Measurements from ENCODE around the gene HDAC4. TPM values are rescaled to one million over a fixed set of nuclear protein-coding genes. Genes with fewer than 3 reads are reported as not detected.

The HDAC4 gene
- total and polyA plus RNA-seq, 9 of the 15 experiments (the other 6 are each of a cell fraction or from before 2014, with no cell fraction given) = 0.11 to 20.2 (median 4.0) TPM

GRCh38 chr2:239329284-239329971, 71.4 kb downstream of the HDAC4 start:
- BruUV-seq (replicated peaks) = no TSS peak
- Histone ChIP-seq H3K27me3 (ENCODE audit: control insufficient read depth in 2 of 2, insufficient read depth in 2 of 2, low read length in 2 of 2) (no peaks in the 10 kb centered on the region), H3K36me3 (ENCODE audit: control insufficient read depth, insufficient read depth, low read length) (no peaks in the 10 kb centered on the region), H3K4me1 (replicated peaks in 1 of 2; ENCODE audit: control insufficient read depth in 2 of 2, insufficient read depth in 2 of 2, low read length in 2 of 2) (peaks cover 2 to 45% of the 10 kb centered on the region in 2 experiments; a peak in 3 of 5 replicates), H3K79me2 (ENCODE audit: control insufficient read depth, insufficient read depth, low read length) (peaks cover 8% of the 10 kb centered on the region; the same call in 2 of the 3 replicates), H3K9me3 (replicated peaks; ENCODE audit: control insufficient read depth, insufficient read depth, low read depth, low read length) (no peaks in the 10 kb centered on the region), H3K9me1 (ENCODE audit: control insufficient read depth, insufficient read depth, low read length) (no peaks in the 10 kb centered on the region), H4K20me1 (replicated peaks; ENCODE audit: control insufficient read depth, insufficient read depth, low read length) (0 out of 2 replicates have a peak, but pooled peaks cover 4% of the 10 kb centered on the region), H2AFZ (ENCODE audit: low read depth, low read length) (no peak overlapping the region), H3K9ac (ENCODE audit: insufficient read depth in 1 of 2, low read depth in 2 of 2, low read length in 2 of 2) (peak overlapping the region in 1 of 2 experiments; percentile 77; a peak in 1 of 4 replicates), H3K27ac (ENCODE audit: extremely low read depth, low read depth, low read length) (no peak overlapping the region), H3K4me3 (no peak overlapping the region), H3K4me2 (ENCODE audit: insufficient read depth, low read length) (no peak overlapping the region)
- DNase-seq (ENCODE audit: extremely low read depth in 1 of 4, low spot score in 3 of 4) (no peak), FAIRE-seq (peak; percentile 65), ATAC-seq (no peak)
- ChIA-PET CTCF (ENCODE audit: low intra/inter-chr PET ratio) (no interaction called here), POLR2A (interaction anchor here (0.6 kb wide), 1 partner anchor 12 kb away, joined by 3 read pairs; no protein-coding TSS in a partner anchor)
- intact Hi-C loops (cut with micrococcal nuclease) = loop anchor here (10.0 kb wide), 1 partner anchor 65 kb away; no protein-coding TSS in a partner anchor
- in situ Hi-C loops (cut with MboI) = no loop called here
- no peak for TF ChIP-seq PHF20 (IDR thresholded peaks at IDR 0.05; ENCODE audit: partially characterized antibody)
- TF ChIP-seq, protein P1, sequence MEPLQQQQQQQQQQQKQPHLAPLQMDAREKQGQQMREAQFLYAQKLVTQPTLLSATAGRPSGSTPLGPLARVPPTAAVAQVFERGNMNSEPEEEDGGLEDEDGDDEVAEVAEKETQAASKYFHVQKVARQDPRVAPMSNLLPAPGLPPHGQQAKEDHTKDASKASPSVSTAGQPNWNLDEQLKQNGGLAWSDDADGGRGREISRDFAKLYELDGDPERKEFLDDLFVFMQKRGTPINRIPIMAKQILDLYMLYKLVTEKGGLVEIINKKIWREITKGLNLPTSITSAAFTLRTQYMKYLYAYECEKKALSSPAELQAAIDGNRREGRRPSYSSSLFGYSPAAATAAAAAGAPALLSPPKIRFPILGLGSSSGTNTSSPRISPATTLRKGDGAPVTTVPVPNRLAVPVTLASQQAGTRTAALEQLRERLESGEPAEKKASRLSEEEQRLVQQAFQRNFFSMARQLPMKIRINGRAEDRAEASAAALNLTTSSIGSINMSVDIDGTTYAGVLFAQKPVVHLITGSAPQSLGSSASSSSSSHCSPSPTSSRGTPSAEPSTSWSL (CRISPR knock-in tag; IDR thresholded peaks at IDR 0.05; ENCODE audit: borderline replicate concordance) = no peak
- 46% methylated on average over 3 of the region's 12 CpGs for WGBS (ENCODE audit: insufficient coverage, low coverage, missing lambda C conversion rate)
